GM21390 (cell line): ENCODE results near the gene MAB21L1.

Experiments used
- ATAC-seq: cut with Tn5 transposase; IDR thresholded peaks from one replicate; pipeline ENCODE4 v1.9.1; 2021; ENCODE audit not compliant: unreplicated experiment

Gene MAB21L1

GRCh38 chr13:35480346-35480745, 3.9 kb upstream of the MAB21L1 start:
- ATAC-seq, result no peak

DNA sequence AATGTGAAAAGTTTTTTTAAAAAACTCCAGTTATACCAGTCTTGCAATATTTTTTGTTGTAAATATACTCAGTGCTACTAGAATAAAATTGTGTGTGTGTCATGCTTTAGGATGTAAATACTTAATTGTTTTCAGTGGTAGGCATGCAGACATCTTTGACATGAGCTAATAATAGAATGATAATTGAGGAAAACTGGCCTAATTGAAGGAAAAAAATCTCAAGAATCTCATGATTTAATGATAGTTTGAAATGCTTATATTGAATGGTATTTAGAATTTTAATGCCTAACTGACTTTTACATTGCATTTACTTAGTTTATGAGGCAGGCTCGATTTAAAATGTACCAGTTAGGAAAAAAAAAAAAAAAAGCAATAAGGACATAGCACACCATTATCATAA, 3.2 kb upstream of the MAB21L1 start:
- no peak for ATAC-seq

DNA sequence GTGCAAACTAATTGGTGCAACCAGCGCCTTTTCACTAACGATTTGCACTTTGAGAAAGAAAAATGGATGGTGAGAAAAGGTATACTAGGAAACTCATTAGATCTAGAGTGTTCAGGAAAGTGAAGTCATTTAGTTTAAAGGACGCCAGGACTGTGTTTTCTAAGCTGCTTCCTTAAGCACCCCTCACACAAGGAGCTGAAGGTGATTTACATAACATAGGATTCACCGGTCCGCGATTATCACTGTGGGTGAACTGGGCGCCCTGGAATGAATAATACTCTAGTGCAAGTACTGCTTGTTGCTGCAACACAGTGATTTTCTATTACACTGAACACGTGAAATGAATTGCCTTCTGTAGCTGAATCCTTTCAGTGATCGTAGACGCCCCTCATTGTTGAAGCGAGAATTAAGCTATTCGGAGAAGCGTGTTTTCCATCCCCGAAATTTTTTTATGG, 2.6 kb upstream of the MAB21L1 start:
- no peak for ATAC-seq

- no peak for ATAC-seq
These were observed 2.0 kb upstream of the MAB21L1 start for GRCh38 chr13:35478271-35479037.

DNA sequence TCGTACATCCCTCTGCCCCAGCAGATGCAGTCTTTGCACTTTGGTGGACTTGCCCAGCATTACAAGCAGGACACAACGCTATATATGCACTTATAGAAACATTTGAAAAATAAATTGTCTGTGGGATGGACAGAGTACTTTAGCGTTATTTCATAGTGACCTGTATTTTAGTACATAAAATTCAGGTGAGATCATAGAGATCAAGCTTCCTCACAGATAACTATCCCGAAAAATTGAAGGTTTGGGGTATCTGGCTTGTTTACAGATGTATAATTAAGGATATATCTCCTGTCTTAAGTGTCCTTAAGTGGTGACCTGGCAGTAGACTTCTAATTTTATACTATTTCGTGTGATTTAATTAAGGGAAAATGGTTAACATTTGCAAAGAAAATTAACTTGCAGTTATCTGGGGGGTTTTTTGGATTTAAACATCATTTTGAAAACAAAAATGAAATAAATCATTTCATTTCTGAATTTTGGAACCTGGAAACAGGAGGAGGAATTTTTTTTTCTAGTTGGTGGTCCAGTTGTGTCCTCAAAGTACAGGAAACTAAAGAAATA, 977 bp upstream of the MAB21L1 start:
- no peak for ATAC-seq

GRCh38 chr13:35475212-35475959, 1.1 kb downstream of the MAB21L1 start:
- ATAC-seq, result no peak

GRCh38 chr13:35474496-35475211, 1.8 kb downstream of the MAB21L1 start:
- no peak for ATAC-seq

- no peak for ATAC-seq
These were observed 2.7 kb downstream of the MAB21L1 start for GRCh38 chr13:35473802-35474201.

GRCh38 chr13:35473206-35473775, 3.2 kb downstream of the MAB21L1 start:
- ATAC-seq, result no peak

GRCh38 chr13:35472323-35472881, 4.1 kb downstream of the MAB21L1 start:
- no peak for ATAC-seq

GRCh38 chr13:35471706-35472322, 4.7 kb downstream of the MAB21L1 start:
- no peak for ATAC-seq

DNA sequence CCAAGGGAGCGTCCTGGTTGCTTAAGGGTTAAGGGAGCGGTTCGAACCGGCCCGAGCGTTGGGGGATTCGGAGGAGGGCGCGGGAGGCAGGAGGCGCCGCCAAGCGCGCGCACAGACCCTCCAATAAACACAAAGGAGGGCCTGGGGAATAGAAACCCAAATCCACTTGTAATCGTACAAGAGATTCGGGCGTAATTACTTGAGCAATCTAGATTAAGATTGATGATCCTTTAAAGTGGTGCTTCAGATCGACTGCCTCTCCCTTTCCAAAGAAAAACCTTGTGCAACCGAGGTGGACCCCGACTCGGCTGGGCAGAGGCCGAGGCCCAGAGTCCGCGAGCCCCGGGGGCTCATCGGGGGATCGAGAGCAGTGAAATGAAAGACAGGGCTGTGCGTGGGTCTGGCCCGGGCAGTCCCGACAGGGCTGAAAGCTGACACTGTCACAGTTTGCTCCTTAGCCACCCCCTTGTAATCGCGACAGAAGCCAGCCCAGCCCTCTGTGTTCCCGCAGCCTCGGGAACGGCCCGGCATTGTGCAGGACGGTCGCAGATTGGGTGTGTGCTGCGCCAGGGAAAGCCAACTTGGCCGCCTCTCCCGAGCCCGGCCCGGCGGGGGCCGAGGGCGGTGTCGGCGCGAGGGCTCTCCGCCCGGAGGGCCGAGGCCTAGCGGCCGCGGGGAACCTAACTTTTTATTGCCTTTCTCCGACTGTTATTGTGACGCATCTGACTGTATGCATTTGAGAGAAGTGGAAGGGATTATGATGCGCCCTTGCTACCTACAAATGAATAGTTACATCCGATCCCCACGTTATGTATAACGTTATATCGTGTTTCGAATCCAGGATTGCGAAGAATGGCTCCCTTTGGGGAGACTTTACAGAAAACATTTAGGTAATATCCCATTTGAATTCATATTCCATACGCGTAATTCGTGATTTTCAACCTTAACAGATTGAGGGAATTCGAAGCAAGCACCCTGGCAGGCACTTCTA, 5.5 kb downstream of the MAB21L1 start:
- no peak for ATAC-seq

DNA sequence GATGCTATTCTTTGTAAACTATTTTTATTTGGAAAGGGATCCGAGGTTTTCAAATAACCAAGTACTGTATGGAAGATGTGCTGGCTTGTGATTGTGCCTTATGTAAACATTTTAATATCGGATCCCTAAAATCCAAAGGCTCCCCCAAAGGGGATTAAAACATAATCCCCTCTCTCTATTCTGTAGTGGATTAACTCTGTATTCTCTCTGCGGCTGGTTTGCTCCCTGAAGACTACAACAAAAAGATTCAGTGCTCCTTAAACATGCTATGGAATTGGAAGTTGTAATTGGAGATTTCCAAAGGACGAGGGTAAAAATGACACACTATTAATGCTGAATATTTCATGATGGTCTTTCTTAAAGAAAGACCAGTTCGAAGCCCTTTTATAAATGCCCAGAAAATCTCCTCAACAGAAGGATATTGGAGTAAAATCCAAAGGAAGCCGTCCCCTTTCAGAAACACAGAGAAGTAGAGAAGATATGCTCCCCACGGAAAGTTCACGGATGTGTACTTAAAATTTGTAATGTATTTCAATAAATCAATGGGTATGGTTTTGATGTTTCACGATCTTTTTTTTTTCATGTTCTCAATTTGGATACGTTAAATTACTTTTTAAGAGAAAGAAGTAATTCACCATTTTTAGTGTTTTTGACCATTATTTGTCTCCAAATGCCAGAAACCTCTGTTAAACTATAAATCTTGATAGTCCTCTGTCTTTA, 6.5 kb downstream of the MAB21L1 start:
- no peak for ATAC-seq

- ATAC-seq, result no peak
These were observed 8.3 kb downstream of the MAB21L1 start for GRCh38 chr13:35468195-35468594.

DNA sequence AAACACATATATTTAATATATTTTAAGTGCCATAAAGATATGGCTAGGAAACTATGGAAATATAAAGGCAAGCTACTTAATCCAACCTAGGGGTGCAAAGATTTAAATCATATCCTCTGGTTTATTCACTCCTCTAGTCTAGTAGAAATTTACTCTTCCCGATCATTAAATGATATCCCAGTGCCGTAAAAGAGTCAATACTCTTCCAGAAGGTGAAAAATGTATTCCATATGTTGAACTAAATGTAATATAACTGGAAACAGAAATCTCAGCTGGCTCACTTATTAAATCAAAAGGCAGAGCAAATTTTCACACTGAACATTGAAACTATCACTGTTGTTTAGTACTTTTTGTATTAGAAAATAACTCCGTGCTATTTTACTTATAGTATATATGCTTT, 11.1 kb downstream of the MAB21L1 start:
- ATAC-seq, result no peak

DNA sequence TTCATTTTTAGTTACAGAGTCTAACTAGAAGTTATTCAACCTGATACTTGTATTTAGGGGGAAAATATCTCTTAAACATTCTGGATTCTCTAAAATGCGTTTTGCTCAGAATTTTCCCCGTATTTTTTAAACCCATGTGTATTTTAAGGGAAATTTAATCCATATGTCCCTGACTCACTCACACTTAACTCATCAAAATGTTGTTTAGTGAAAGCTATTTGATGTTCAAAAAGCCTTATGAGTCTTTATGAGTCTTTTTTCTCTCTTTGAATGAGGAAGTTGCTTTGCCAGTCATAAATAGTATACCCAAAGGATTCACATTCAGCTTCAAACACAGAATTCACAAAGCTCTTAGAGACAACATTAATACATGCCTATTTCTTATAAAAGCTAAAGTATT, 16.4 kb downstream of the MAB21L1 start:
- no peak for ATAC-seq

GRCh38 chr13:35457258-35457657, 19.2 kb downstream of the MAB21L1 start:
- ATAC-seq, result no peak

GRCh38 chr13:35455022-35455421, 21.5 kb downstream of the MAB21L1 start:
- ATAC-seq, result no peak
